HG03095 (cell line): ENCODE data around the gene PRX.

Source experiments
- ATAC-seq: cut with Tn5 transposase; IDR thresholded peaks from one replicate; pipeline ENCODE4 v1.9.1; 2021; ENCODE audit warnings: moderate library complexity; ENCODE audit not compliant: unreplicated experiment

PRX gene

DNA sequence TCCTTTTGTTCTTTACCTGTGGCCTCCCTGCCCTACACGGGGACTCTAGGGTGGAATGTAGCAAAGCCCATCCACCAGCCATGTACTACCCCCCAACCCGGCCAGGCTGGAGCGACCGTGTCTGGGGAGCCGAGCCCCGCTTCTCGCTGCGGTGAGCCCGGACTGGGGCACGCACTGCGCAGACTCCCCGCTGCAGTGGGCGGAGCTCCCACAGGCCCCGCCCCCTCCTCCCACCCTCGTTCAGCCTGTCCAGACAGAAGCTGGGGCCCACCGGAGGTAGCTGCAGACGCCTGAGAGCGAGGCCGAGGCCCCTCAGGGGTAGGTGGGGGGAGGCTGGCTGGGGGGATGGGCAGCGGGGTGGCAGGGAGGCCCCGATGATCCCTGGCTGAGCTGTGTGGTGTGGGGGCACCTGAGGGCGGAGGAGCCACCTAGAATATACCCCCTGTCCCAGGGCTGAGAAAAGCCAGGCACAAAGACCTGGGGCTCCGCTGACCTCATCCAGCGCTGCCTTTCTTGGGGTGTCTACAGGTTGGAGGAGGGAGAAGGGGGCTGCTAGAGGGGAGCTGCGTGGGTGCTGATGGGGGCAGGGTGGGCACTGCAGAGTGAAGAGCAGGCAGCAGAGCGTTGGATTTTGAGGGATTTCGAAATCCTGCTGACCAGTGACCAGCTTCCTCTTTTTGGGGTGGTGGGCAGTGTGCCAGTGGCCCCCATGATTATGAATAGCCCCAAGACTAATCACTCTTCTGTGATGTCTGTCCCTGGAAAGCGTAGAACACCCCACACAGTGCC, 47.4 kb downstream of the PRX start:
- no peak for ATAC-seq

- no peak for ATAC-seq
Measured at GRCh38 chr19:40365010-40365409, 48.2 kb downstream of the PRX start.

- no peak for ATAC-seq
Measured at GRCh38 chr19:40363069-40363468, 50.1 kb downstream of the PRX start.

- no peak for ATAC-seq
Measured at GRCh38 chr19:40362160-40362559, 51.0 kb downstream of the PRX start.

DNA sequence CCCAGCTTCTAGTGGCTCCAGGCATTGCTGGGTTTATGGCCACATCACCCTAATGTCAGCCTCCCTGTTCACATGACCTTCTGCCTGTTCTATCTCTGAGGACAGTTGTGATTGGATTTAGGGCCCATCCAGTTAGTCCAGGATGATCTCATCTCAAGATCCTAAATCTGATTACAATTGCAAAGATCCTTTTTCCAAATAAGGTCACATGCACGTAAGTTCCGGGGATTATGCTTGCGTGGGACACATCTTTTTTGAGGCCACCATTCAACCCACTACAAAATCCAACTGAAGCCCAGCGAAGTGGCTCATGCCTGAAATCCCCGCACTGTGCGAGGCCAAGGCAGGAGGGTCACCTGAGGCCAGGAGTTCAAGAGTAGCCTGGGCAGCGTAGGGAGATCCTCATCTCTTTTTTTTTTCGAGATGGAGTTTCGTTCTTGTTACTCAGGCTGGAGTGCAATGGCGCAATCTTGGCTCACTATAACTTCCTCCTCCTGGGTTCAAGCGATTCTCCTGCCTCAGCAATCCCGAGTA, 52.4 kb downstream of the PRX start:
- no peak for ATAC-seq

- ATAC-seq, result no peak
Measured at GRCh38 chr19:40360020-40360707, 53.0 kb downstream of the PRX start.

DNA sequence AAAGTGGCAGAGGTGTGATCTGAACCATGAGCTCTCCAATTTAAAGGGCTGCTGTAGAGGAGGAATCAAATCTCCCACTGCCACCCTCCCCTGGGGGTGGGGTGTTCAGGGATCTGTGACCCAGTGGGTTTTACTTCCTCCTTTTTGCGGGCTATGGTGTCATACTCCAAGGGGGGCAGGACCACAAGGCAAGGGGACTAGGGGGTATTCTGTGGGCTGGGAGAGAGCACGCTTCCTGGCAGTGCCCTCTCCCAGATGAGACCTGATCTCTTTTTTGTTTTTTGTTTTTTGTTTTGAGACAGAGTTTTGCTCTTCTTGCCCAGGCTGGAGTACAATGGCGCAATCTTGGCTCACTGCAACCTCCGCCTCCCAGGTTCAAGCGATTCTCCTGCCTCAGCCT, 54.4 kb downstream of the PRX start:
- ATAC-seq, result no peak

GRCh38 chr19:40357640-40358039, 55.5 kb downstream of the PRX start:
- ATAC-seq, result no peak

DNA sequence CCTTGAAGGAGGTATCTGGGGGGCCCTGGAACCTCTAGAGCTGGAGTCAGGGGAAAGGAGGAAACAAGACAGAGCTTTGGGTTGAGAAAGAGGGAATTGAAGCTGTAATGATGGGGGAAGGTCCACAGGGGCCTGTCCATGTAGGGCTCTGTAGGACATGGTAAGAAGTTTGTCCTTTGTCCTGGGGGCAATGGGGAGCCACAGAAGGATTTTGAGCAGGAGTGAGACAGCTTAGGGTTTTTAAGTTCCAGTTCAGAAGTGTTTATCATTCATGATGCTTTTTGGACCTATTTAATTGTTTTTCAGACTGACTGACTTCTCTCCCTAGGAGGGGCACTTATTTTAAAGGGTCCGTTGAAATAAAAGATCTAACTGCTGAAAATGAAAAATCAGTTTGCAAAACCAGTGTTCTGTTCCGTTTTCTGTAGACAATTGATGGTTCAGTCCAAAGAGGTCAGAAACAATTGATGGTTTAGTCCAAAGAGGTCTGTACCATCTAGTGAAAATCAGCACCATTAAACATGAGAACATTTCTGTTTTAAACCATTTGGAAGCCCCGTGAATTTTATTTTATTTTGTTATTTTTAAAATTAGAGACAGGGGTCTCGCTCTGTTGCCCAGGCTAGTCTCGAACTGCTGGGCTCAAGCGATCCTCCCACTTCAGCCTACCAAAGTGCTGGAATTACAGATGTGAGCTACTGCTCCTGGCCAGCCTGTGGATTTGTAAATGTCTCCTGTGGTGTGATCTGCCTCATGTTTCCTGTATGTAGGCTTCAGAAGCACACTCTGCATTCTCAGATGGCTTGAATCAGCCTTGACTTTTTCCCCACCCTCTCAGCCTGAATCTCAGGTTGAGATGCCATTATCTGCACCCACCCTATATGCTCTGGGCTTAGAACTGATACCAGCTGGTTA, 56.2 kb downstream of the PRX start:
- no peak for ATAC-seq

DNA sequence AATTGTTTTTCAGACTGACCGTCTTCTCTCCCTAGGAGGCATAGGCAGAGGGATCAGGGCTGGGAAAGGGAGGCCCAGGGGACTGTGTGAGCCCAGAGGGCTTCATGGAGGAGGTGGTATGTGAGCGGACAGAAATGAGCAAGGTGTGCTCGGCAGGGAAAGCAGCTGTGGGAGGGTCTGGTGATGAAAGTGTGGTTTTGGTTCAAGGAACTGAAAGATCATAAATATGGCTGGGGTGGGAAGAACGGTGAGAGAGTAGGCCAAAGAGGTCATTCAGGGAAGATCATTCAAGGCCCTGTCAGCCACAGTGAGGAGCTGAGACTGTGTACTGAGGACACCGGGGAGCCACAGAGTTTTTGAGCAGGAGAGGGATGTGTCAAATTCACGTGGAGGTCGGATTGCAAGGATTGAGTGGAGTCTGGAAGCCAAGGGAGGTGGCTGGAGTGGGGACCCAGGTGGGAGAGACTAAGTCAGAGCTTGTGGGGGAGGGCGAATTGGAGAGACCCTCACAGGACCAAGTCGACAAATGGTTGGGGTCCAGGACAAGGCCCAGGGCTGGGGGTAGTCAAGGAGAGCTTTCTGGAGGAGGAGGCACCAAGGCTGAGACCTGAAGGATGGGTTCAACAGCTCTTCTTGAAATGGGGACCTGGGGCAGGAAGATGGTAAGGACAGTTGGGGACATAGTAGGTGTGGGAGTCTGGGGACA, 57.0 kb downstream of the PRX start:
- ATAC-seq, result no peak

- no peak for ATAC-seq
Measured at GRCh38 chr19:40348961-40349507, 64.1 kb downstream of the PRX start.

GRCh38 chr19:40348125-40348913, 64.9 kb downstream of the PRX start, which contains the start of the genes C19orf47 and PLD3:
Gene C19orf47 (minus strand): TSS chr19:40348397. CDS start chr19:40341857, 6,540 bp downstream.
Gene PLD3 (plus strand): TSS chr19:40348695. CDS start chr19:40366484, 17,789 bp downstream.
- ATAC-seq, result peak; percentile 91

DNA sequence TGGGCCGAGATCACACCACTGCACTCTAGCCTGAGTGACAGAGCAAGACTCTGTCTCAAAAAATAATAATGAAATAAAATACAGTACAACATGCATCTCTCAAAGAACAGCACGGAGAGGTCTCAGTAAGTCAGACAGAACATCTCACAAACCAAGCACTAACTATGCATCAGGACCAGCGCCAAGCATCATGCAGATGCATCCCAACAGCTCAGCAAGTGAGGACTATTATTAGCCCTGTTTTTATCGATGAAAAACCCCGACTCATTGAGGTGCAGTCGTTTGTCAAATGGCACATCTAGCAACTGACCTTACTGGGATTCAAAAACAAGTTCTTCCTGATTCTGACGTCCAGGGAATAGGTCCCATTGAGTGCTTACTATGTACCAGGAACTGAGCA, 68.8 kb downstream of the PRX start:
- ATAC-seq, result no peak
